Measurements from ENCODE around the gene PPP1R12C.
"Not testable (repeated sequence)": the region's sequence is repeated elsewhere in the genome, so short reads cannot be mapped to it uniquely, and the experiment has no call there.

PPP1R12C gene

DNA sequence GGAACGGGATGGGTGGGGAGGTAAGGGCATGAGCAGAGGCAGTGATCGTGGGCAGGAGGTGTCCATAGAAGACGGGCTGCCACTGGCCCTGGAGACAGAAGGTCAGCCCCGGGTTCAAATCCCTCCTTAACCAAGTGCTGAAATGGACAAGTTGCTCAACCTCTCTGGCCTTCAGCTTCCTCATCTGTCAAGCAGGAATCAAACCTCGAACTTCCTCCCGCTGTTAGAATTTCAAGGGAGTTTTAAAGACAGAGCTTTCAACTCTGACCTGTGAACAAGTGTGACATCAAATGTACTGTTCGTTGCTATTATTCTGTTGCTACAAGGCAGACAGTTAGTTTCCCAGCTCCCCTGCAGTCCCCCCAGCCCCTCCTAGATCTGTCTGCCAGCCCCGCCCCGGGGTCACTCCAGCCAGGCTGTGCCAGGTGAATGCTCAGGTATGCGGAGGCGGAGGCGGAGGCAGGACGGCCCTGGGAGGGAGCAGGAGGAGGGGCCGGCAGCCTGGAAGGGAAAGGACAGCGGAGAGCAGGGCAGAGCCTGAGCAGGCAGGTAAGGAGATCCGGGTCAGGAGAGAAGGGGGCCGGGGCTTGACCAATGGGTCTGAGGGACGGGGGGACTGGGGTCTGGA is 42.0 kb downstream of the PPP1R12C start, which contains the start of gene EPS8L1:
EPS8L1 (plus strand) TSS at position 499 of the 628 bp plus-strand sequence. CDS start 576 bp downstream, outside the sequence.
- no peak for DNase-seq (ENCODE audit: low spot score)

DNA sequence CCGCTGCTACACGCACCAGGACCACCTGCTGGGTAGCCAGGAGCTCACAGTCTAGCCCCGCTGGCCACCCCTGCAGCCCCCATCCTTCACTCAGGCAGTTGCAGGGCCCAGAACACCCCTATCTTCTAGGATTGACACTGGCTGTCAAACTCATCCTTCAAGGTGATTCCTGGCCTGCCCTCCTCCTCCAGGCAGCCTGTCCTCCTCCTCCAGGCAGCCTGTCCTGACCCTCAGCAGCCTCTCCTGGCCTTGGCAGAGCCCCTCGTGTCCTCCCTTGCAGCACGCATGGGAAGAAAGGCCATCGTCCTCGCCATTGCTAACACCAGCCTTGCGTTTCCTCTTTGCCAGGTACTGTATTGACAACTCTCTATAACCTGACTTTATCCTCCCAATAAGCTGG is 45.5 kb downstream of the PPP1R12C start:
- no peak for DNase-seq (ENCODE audit: low spot score)

DNA sequence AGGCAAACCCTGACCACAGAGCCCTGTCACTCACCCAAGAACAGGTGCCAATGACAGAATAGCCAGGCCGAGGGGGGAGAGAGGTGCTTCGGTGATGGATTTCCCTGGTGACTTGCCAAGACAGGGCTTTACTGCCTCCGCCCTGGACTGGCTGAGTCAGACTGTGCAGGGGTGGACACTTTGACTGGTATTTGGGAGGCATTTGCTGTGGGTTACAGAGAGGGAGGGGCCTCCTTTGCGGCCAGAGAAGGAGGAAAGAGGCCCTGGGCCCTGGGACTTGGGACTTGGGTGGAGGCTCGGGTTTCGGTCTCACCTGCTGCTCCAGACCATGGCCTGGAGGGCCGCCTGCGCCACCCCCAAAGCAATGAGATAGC is 46.3 kb downstream of the PPP1R12C start:
- no peak for DNase-seq (ENCODE audit: low spot score)

DNA sequence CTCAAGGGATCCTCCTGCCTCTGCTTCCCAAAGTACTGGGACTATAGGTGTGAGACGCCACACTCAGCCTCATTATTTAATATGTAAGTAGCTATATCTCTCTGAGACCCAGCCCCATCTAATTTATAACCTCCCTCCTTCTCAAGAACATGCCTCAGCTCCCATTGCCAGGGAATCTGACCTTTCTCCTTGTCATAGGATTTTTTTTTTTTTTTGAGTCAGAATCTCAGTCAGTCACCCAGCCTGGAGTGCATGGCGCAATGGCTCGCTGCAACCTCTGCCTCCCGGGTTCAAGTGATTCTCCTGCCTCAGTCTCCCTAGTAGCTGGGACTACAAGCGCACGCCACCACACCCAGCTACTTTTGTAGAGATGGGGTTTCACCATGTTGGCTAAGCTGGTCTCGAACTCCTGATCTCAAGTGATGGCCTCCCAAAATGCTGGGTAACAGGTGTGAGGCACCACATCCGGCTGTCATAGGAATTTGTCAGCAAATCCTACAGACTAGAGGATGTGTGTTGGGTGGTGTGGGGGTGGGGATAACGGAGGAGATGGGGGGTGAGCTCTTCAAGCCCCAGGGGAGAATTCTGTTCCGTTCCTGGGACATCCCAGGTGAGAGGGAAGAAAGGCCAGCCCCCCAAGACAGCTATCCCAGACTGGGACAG is 46.8 kb downstream of the PPP1R12C start:
- no peak for DNase-seq (ENCODE audit: low spot score)

DNA sequence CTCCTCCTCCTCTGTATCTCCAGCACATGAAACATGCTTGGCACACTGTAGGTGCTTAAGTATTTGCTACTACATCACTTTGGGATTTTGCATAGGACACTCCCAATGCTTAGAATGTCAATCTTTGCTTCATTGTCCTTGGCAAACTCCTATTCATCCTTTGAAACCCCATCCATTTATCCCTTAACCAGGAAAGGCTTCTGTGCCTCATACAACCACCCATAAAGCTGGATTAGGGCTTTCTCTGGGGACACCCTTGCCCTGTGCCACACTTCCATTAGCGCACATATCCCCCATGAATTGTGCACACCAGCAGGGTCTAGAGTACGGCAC is 47.6 kb downstream of the PPP1R12C start:
- DNase-seq (ENCODE audit: low spot score) = no peak

DNA sequence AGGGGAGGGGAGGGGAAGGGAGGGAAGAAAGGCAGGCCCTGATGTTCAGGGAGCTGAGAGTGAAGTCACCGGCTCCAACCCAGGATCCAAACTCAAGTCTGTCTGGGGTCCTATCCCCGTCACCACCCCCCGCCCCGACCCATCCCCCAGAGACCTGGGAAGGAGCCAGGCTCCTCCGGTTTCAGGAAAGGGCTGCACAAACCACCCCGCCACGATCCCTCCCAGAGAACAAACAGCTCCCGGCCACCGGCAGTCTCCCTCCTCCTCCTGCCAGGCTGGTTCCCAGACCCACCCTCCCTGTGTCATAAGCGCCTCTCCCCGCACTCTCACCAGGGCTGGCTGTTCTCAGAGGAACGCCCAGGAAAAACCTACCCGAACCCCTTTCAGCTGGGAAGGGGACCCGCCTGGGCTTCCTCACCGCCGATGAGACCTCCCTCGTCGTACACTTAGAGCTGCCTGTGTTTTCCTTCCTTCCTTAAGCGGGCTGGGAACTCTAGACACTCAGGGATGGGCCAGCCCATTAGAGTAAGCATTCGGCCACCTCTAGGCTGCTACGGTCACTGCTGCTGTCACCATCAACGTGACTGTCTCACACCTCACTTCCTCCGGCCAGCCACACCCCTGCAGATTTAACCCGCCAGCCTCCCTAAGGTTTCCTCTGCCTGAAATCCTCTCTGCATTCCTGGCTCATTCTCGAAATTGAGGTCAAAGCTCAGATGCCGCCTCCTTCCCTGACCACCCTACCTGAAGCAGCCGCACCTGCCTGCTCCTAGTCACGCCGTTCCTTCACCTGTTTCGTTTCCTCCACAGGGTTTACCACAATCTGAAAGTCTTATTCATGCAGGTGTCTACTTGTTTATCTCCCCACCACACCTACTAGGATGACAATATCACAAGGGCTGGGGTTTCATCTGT is 48.2 kb downstream of the PPP1R12C start:
- DNase-seq (ENCODE audit: low spot score) = no peak

DNA sequence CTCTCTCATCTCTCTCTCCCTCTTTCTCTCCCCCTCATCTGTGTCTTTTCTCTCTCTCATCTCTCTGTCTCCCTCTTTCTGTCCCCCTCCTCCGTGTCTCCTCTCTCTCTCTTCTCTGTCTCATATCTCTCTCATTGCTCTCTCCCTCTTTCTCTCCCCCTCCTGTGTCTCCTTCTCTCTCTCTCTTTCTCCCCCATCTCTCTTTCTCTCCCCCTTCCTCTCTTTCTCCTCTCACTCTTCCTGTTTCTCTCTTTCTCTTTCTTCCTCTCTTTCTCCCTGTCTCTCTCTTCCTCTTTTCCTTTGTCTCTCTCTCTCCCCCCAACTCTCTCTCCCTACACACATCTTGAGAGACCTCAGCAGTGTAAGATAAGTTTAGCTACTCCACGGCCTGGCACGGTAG is 49.6 kb downstream of the PPP1R12C start:
- DNase-seq (ENCODE audit: low spot score) = no peak

DNA sequence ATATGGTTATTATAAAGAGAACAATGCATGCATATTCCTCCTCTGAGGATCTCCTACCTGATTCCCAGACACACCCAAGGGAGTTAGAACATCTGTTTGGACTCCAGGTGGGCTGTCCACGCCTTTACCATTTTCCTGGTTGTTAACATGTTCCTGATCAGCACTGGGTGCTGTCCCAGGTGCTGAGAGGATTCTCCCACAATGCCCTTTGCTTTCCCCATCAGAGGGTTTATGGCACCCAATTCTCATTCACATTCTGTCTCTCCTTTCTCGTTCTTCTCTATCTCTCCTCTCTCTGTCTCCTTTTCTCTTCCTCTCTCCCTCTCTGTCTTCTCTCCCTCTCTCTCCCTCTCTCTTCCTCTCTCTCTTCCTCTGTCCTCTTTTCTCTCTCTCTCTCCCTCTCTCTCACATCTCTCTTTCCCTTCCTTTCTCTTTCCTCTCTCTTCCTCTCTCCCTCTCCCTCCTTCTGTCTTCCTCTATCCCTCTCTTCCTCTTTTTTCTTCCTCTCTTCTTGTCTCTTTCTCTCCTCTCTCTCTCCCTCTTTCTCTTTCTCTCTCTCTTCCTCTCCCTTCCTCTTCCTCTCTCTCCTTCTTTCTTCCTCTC is 51.2 kb downstream of the PPP1R12C start:
- DNase-seq (ENCODE audit: low spot score) = no peak

DNA sequence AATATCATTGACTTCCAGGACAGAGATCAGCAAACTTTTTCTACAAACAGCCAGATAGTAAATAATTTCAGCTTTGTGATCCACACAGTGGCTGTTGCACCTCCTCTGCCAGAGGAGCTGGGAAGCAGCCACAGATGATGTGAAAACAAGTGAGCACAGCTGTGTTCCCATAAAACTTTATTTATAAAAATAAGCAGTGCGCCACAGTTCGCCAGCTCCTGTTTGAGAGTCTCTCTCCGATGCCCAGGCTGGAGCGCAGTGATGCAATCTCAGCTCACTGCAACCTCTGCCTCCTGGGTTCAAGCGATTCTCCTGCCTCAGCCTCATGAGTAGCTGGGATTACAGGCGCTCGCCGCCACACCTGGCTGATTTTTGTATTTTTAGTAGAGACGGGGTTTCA is 51.9 kb downstream of the PPP1R12C start:
- DNase-seq (ENCODE audit: low spot score) = not testable (repeated sequence)

DNA sequence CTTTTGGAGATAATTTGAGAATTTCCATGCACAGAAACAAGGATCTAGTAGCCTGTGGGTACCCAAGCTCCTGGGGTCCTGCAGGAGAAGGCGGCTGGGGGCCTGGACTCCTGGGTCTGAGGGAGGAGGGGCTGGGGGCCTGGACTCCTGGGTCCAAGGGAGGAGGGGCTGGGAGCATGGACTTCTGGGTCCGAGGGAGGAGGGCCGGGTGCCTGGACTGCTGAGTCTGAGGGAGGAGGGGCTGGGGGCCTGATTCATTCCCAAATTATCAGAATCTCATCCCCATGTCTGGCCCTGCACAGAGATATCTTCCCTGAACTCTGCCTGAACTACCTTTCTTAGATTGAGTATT is 54.0 kb downstream of the PPP1R12C start:
- DNase-seq (ENCODE audit: low spot score) = no peak

DNA sequence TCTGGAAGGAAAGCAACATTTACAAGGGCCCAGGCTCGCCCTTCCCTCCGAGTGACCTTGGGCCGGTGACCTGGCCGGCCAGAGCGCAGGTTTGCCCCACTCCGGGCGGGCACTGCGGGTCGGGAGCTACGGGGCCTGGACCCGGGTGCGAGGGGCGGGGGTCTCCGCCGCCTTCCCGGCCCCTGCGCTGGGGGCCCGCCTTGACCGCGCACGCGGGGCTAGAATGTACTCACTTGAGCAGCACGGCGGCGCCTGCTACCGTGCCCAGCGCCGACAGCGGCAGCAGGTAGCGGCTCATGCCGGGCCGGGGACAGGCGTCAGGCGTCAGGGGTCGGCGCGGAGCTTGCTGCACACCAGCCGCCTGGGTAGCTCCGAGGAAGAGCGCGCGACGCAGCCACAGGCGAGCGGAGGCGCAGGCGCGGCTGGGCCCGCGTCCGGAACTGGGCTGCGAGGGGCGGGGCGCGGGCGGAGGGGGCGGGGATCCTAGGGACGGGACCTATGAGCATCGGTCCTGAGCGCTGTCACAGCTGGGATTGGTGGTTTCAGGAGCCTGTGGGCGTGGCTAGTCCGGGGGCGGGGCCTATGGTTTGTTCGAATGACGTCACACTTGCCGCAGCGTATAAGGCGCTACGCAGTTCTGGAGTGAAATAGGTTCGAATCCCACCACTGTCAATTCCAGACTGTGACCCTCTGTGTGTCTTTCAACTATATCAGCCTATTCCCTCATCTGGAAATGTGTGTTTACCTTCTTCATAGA is 54.5 kb downstream of the PPP1R12C start, which contains the start of gene RDH13:
RDH13 (minus strand) TSS at position 414 of the 757 bp plus-strand sequence; CDS start at position 298, 116 bp downstream.
- peak; percentile 96 for DNase-seq (ENCODE audit: low spot score)

DNA sequence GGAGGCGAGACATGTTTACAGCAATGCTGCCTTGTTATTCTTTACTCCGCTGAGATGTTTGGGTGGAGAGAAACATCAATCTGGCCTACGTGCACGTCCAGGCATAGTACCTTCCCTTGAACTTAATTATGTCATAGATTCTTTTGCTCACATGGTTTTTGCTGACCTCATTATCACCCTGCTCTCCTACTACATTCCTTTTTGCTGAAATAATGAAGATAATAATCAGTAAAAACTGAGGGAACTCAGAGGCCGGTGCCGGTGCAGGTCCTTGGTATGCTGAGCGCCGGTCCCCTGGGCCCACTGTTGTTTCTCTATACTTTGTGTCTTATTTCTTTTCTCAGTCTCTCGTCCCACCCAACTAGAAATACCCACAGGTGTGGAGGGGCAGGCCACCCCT is 57.1 kb downstream of the PPP1R12C start:
- not testable (repeated sequence) for DNase-seq (ENCODE audit: low spot score)

DNA sequence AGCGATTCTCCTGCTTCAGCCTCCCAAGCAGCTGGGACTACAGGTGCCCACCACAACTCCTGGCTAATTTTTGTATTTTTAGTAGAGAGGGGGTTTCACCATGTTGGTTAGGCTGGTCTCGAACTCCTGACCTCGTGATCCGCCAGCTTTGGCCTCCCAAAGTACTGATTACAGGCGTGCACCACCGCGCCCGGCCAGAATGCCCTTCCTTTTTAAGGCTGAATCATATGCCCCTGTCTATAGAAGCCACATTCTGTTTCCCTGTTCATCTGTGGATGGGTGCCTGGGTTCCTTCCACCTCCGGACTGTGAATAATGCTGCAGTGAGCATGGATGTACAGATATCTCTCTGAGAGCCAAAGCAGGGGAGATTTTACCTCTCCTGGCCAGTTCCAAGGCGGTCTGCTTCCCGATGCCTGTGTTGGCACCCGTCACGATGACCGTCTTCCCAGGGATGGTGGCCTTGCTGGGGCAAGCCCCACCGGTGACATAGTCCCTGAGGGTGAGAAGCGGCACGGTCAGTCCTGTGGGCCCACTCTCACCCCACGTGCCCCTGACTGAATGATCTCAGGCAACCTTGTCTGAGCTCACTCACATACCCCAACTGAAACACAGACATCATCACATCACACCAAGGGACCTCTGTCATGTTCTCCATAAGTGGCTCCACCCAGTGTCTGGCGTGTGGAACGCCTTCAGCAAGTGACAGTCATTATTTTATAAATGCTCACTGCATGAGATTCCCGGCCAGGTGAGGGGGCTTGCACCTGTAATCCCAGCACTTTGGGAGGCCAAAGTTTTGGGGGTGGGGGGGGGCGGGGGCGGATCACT is 58.4 kb downstream of the PPP1R12C start:
- DNase-seq (ENCODE audit: low spot score) = no peak

DNA sequence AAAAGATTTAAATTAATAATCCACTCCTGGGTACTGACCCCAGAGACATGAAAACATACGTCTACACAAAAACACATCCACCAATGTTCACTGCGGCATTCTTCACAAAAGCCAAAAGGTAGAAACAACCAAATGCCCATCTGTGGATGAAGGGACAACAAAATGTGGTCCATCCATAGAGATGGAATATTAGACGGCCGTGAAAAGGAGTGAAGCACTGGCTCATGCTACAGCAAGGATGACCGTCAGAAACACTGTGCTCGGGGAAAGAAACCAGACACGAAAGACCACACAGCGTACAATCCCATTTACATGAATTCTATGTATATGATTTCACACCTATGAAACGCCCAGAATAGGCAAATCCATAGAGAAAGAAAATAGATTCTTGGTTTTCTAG is 60.6 kb downstream of the PPP1R12C start:
- no peak for DNase-seq (ENCODE audit: low spot score)

DNA sequence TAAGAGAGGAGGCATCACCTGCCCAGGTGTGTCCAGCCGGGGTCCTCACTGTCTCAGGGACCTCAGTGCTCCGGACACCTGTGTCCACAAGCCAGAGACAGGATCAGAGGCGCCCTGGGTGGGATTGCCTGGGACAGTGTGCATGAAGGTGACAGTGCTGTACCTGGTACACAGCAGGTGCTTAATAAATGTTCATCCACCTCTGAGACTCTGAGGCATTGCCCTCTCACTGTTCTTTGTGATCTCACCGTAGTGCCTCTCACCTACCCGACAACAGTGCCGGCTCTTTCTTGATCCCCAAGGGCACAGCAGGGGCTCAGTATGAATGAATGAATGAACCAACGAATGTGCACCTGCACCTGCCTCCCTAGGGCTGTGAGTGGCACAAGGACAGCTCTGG is 63.7 kb downstream of the PPP1R12C start:
- DNase-seq (ENCODE audit: low spot score) = no peak

DNA sequence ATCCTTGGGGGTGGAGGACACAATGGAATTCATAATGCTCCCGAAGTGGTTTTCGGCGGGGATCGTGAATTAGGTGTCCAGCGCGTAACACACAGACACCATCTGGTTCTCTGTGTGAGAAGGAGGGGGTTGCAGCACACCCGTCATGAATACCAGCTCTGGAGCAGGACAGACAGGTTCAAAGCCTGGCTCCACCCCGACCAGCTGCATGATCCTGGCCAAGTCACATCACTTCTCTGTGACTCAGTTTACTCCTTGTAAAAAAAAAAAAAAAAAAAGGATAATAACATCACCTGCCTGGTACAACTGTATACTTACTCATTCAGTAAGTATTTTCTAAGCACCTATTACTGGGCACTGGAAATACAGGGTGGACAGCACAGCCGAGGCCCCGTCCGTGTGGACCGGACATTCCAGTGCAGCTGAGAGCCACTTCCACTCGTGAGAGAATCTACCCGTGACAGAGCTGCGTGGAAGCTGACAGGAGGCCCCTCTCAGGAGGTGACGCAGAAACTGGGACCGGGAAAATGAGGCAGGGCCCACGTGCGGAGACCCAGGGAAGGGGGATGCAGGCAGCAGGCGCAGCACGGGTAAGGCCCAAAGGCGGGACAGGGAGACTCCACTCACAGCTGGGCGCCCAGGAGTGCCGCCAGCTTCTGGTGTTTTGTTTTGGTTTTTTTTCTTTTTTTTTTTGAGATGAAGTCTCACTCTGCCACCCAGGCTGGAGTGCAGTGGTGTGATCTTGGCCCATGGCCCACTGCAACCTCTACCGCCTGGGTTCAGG is 66.5 kb downstream of the PPP1R12C start:
- no peak for DNase-seq (ENCODE audit: low spot score)

DNA sequence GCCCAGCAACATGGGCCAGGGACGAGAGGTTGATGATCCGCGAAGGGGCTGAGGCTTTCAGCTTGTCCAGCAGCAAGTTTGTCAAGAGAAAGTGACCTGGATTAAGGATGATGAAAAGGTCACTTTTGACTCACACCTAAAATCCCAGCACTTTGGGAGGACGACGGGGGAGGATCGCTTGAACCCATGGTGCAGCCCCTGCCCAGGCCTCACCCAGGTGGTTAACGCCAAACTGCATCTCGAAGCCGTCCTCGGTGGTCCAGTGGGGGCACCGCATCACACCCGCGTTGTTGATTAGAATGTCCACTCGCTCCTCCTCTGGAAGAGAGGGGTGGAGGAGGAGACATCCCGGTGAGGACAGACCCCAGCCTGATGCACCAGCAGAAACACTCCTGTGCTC is 69.0 kb downstream of the PPP1R12C start:
- no peak for DNase-seq (ENCODE audit: low spot score)

DNA sequence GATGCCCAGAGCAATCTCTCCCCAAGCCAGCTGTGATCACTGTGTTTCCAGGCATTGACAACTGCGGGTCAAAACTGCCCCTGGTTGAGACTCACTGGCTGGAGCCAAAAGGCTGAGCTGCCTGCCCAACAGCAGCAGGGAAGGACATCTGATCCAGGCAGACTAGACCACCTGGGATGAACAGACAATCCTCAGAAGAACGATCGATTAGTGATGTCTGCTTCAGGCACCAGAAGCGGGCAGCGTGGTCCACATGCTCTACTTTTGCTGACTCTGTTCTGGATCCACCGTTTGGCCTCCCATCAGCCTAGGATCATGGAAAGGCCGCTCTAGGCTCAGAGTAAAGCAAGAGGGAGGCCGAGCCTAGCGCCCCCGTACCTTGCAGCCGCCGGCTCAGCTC is 69.5 kb downstream of the PPP1R12C start:
- DNase-seq (ENCODE audit: low spot score) = no peak

DNA sequence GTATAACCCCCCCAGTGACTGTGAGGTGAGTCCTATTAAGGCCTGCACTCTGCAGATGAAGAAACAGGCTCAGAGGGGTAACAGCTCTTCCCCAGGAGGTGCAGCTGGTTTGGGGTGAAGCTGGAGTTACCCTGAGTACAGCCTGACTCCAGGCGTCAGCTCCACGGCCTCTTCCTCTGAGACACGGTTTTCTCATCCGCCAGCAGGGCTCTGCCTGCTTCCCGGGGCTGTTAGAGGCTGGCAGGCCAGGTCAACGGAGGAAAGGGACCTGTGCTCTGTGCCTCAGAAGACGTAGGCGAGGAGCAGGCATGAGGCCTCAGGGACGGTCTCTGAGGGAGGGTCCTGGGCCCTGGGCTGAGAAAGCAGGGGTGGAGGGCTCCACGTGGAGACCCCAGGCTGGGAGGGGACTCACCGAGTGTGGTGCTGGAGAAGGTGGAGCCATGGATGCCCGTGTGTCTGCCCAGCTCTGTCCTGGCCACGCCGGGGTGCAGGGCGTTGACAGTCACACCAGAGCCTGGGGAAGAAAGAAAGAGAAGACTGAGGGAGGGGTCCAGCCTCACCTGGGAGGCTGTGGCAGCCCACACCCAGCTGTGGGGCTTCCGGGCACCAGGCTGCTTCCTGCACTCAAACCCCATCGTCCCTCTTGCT is 70.3 kb downstream of the PPP1R12C start:
- DNase-seq (ENCODE audit: low spot score) = no peak

Measured in left forelimb (tissue), 1 donor.